RWPE2 (cell line): ENCODE measurements around the gene TMEM131L.

Experiments
- ATAC-seq: fragments of 200-7000 bp; cut with Tn5 transposase; 3 replicates; pipeline ENCODE4 v1.9.1; 2021; ENCODE audit warnings: low read depth
- DNase-seq: peaks from one replicate; pipeline ENCODE4 v3.0.0-alpha.2; 2020; ENCODE audit warnings: low spot score
- H3K27ac ChIP-seq: fragments of 450-650 bp; 2 replicates; pipeline ENCODE4 v1.5.1; 2017; ENCODE audit warnings: mild to moderate bottlenecking; ENCODE audit not compliant: poor library complexity, severe bottlenecking
- H3K27me3 ChIP-seq: fragments of 250-450 bp; sonication (Bioruptor Pico); 2 replicates; pipeline ENCODE4 v1.5.1; 2021; ENCODE audit warnings: mild to moderate bottlenecking, moderate library complexity; ENCODE audit not compliant: insufficient read depth, poor library complexity, severe bottlenecking
- H3K36me3 ChIP-seq: fragments of 250-450 bp; sonication (Bioruptor Pico); 2 replicates; pipeline ENCODE4 v1.5.1; 2020; ENCODE audit warnings: low read depth, mild to moderate bottlenecking, moderate library complexity
- H3K4me1 ChIP-seq: fragments of 250-450 bp; sonication (Bioruptor Pico); 2 replicates; pipeline ENCODE4 v1.5.1; 2021; ENCODE audit warnings: mild to moderate bottlenecking, moderate library complexity; ENCODE audit not compliant: insufficient read depth, poor library complexity, severe bottlenecking
- H3K4me3 ChIP-seq: fragments of 250-450 bp; sonication (Bioruptor Pico); 2 replicates; pipeline ENCODE4 v1.5.1; 2021; ENCODE audit warnings: mild to moderate bottlenecking, moderate library complexity; ENCODE audit not compliant: severe bottlenecking
- H3K9me3 ChIP-seq: fragments of 250-450 bp; sonication (Bioruptor Pico); 2 replicates; pipeline ENCODE4 v1.5.1; 2021; ENCODE audit warnings: mild to moderate bottlenecking, moderate library complexity; ENCODE audit not compliant: severe bottlenecking
- TF ChIP-seq, protein P1 (sequence below): fragments of 450-650 bp; IDR thresholded peaks from one replicate; pipeline ENCODE4 v1.5.1; 2017; ENCODE audit warnings: mild to moderate bottlenecking, moderate library complexity; ENCODE audit not compliant: poor library complexity, severe bottlenecking

Gene TMEM131L

DNA sequence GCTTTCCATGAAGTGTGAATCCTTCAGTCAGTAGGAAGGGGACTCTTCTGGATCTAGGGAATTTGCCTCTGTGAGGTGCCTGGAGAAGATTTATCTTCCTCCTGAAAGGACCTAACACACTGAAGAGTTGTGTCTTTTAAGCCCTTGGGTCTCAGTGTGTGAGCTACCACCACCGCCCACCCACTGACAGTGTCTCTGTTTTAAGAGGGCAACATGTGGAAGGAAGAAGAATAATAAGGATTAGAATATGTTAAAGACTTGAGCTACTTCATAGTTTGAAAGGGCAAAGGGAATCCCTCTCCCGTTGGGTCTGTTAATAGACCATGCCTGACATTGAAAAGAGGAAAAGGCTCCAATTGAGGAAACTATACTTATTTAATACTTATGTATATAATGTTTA is 153.7 kb downstream of the TMEM131L start:
- no peak overlapping the region for H3K4me3 ChIP-seq
- H3K9me3 ChIP-seq, result no peaks in the 10 kb centered on the region
- DNase-seq, result no peak
- no peaks in the 10 kb centered on the region for H3K4me1 ChIP-seq
- ATAC-seq, result no peak
- no peak overlapping the region for H3K27ac ChIP-seq
- H3K36me3 ChIP-seq, result peaks cover 15% of the 10 kb centered on the region; the same call in 1 of the 2 replicates
- TF ChIP-seq, protein P1, sequence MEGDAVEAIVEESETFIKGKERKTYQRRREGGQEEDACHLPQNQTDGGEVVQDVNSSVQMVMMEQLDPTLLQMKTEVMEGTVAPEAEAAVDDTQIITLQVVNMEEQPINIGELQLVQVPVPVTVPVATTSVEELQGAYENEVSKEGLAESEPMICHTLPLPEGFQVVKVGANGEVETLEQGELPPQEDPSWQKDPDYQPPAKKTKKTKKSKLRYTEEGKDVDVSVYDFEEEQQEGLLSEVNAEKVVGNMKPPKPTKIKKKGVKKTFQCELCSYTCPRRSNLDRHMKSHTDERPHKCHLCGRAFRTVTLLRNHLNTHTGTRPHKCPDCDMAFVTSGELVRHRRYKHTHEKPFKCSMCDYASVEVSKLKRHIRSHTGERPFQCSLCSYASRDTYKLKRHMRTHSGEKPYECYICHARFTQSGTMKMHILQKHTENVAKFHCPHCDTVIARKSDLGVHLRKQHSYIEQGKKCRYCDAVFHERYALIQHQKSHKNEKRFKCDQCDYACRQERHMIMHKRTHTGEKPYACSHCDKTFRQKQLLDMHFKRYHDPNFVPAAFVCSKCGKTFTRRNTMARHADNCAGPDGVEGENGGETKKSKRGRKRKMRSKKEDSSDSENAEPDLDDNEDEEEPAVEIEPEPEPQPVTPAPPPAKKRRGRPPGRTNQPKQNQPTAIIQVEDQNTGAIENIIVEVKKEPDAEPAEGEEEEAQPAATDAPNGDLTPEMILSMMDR, result no peak
- H3K27me3 ChIP-seq, result no peaks in the 10 kb centered on the region

DNA sequence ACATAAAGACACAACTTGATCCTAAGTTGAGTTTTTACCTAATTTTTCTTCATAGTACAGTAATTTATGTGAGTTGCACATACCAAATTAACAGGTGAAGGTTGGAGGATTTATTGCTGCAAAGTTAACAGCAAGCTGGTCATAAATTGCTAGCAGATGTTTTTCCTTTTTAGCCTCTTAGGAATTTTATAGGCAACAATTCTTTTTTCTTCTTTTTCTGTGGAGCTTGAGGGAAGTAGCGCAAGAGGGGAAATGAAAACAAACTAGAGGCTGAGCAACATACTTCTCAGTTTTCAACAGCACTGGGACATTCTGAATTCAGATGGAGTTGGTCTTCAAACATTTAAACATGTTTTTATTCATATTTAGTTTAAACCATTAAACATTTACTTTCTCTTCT is 154.2 kb downstream of the TMEM131L start:
- Histone ChIP-seq H3K27ac (no peak overlapping the region), H3K36me3 (peaks cover 17% of the 10 kb centered on the region; the same call in 1 of the 2 replicates), H3K9me3 (no peaks in the 10 kb centered on the region), H3K4me3 (no peak overlapping the region), H3K27me3 (no peaks in the 10 kb centered on the region), H3K4me1 (no peaks in the 10 kb centered on the region)
- TF ChIP-seq, protein P1, result no peak
- DNase-seq, result no peak
- ATAC-seq, result no peak

DNA sequence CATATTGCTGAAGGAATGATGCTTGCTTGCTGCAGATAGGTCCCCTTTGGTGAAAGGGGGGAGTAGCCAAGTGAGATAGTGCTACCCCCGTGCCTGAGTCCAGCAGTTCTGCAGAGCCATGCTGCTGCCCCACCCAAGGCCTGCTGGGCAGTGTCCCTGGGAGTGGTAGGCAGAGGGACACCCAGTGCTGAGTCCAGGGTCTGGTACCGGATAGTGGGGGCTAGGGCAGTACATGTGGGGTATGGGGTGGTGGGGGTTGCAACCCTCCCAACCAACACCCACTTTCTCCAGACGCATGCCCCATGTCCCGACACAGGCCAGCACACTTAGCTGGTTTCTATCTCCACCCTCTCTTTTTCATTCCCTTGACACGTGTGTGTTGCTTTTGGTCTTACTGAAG is 155.9 kb downstream of the TMEM131L start:
- H3K27ac ChIP-seq, result no peak overlapping the region
- TF ChIP-seq, protein P1, result no peak
- H3K4me3 ChIP-seq, result no peak overlapping the region
- H3K36me3 ChIP-seq, result peaks cover 22% of the 10 kb centered on the region; the same call in 1 of the 2 replicates
- ATAC-seq, result no peak
- no peak for DNase-seq
- no peaks in the 10 kb centered on the region for H3K4me1 ChIP-seq
- no peaks in the 10 kb centered on the region for H3K9me3 ChIP-seq
- H3K27me3 ChIP-seq, result no peaks in the 10 kb centered on the region

DNA sequence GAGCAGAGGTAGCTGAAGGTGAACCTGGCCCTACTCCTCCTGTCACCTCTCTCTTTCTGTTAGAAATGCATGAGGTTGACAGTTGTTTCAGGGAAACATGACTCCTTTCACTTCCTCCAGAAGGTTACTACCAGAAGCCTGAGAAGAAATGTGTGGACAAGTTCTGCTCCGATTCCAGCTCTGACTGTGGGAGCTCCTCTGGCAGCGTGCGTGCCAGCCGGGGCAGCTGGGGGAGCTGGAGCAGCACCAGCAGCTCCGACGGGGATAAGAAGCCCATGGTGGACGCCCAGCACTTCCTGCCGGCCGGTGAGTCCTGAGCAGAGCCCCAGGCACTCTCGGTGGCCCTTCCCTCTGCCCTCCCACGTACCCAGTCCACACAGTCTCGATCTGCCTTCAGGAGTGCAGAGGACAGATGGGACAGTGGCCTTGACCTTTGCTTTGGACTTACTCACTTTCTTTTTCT is 156.6 kb downstream of the TMEM131L start:
- Histone ChIP-seq H3K36me3 (peaks cover 22% of the 10 kb centered on the region; the same call in 1 of the 2 replicates), H3K27ac (no peak overlapping the region), H3K4me1 (no peaks in the 10 kb centered on the region), H3K4me3 (no peak overlapping the region), H3K9me3 (no peaks in the 10 kb centered on the region), H3K27me3 (no peaks in the 10 kb centered on the region)
- DNase-seq (no peak), ATAC-seq (no peak)
- TF ChIP-seq, protein P1, result no peak

DNA sequence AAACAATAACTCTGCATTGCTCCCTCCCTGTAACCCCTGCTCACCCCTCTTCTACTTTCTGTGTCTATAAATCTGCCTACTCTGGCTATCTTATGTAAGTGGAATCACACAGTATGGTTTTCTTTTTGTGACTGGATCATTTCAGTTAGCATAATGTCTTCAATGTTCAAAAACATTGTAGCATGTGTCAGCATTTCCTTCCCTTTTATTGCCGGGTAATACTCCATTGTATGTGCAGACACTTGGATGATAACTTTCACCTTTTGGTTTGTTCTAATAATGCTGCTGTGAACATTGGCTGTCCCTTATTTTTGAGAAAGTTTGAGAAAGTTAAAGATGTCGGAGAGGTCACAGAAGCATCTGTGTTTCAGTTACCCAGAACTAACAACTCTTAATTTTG is 157.3 kb downstream of the TMEM131L start:
- Histone ChIP-seq H3K27me3 (no peaks in the 10 kb centered on the region), H3K9me3 (no peaks in the 10 kb centered on the region), H3K4me3 (no peak overlapping the region), H3K27ac (no peak overlapping the region), H3K36me3 (peaks cover 22% of the 10 kb centered on the region; the same call in 1 of the 2 replicates), H3K4me1 (no peaks in the 10 kb centered on the region)
- TF ChIP-seq, protein P1, result no peak
- ATAC-seq (no peak), DNase-seq (no peak)
